K562 (cell line): ENCODE measurements around the gene ZSWIM4. TPM values are rescaled to one million over a fixed set of nuclear protein-coding genes. Genes with fewer than 3 reads are reported as not detected.

Experiments
- ATAC-seq: fragments of 200-7000 bp; cut with Tn5 transposase; 3 replicates; pipeline ENCODE4 v1.9.1; 2020; ENCODE audit warnings: moderate library complexity
- BruUV-seq: library from RNA; stranded (reverse); fragments of 400-500 nt; replicated peaks from 2 replicates; lab custom pipeline; 2021; lab: Mats Ljungman, UMichigan
- CTCF ChIA-PET: fragments of 300-600 bp; formaldehyde crosslinking; extraction: SDS; loops from one replicate; lab custom pipeline; 2021; ENCODE audit warnings: low intra/inter-chr PET ratio; lab: Yijun Ruan, JAX
- POLR2A ChIA-PET: fragments of 300-600, 350-650 bp; sonication (Branson Sonifier 250); formaldehyde crosslinking; extraction: SDS; loops from one replicate; lab custom pipeline; 2021; ENCODE audit warnings: antibody characterized with exemption, inconsistent platforms; lab: Yijun Ruan, JAX
- DNase-seq, 4 experiments: peaks; one replicate each; pipeline versions ENCODE4 v3.0.0 to v3.0.0-alpha.2; 2011 to 2018; ENCODE audit warnings: low spot score in 3 of 4, mixed read lengths in 3 of 4; ENCODE audit errors: extremely low read depth in 1 of 4
- FAIRE-seq: peaks from 2 replicates; lab custom pipeline; 2011; peaks lifted over from hg19 to GRCh38; lab: Jason Lieb, UNC
- H2AFZ ChIP-seq: 2 replicates; pipeline ENCODE4 v1.6.0; 2011; ENCODE audit warnings: low read depth, low read length, control low read depth, inconsistent platforms
- H3K27ac ChIP-seq: fragments of 200-600 bp; 3 replicates; pipeline ENCODE4 v1.8.0; 2011; ENCODE audit warnings: low read depth, mild to moderate bottlenecking, control low read depth, inconsistent platforms, low read length, moderate library complexity, mixed read lengths; ENCODE audit errors: extremely low read depth
- H3K27me3 ChIP-seq, 2 experiments: fragments of 300-600 bp in 1 of 2; 2 replicates in 1 of 2; 3 replicates in 1 of 2; pipeline versions ENCODE4 v1.6.0 to v1.8.0; 2011; ENCODE audit warnings: inconsistent platforms in 2 of 2, low read length in 2 of 2, mild to moderate bottlenecking in 1 of 2, mixed read lengths in 1 of 2, moderate library complexity in 1 of 2; ENCODE audit not compliant: control insufficient read depth in 2 of 2, insufficient read depth in 2 of 2
- H3K36me3 ChIP-seq: fragments of 300-600 bp; 3 replicates; pipeline ENCODE4 v1.8.0; 2011; ENCODE audit warnings: mild to moderate bottlenecking, low read length, inconsistent platforms; ENCODE audit not compliant: control insufficient read depth, insufficient read depth
- H3K4me1 ChIP-seq, 2 experiments: fragments of 200-600 bp in 1 of 2; replicated peaks in 1 of 2; 2 replicates in 1 of 2; 3 replicates in 1 of 2; pipeline versions ENCODE4 v1.5.1 to v1.8.0; 2011; ENCODE audit warnings: inconsistent platforms in 2 of 2, low read length in 2 of 2, mild to moderate bottlenecking in 1 of 2, mixed read lengths in 1 of 2, moderate library complexity in 1 of 2; ENCODE audit not compliant: control insufficient read depth in 2 of 2, insufficient read depth in 2 of 2
- H3K4me2 ChIP-seq: 2 replicates; pipeline ENCODE4 v1.6.1; 2011; ENCODE audit warnings: low read length, control low read depth, inconsistent platforms, mixed read lengths; ENCODE audit not compliant: insufficient read depth
- H3K4me3 ChIP-seq: fragments of 200-600 bp; sonication (generic), shearing (Covaris generic); 2 replicates; pipeline ENCODE4 v1.5.1; 2016; ENCODE audit warnings: control low read depth, inconsistent platforms
- H3K79me2 ChIP-seq: fragments of 200-600 bp; 3 replicates; pipeline ENCODE4 v1.8.0; 2011; ENCODE audit warnings: low read length, inconsistent platforms; ENCODE audit not compliant: control insufficient read depth, insufficient read depth
- H3K9ac ChIP-seq, 2 experiments: 2 replicates each; pipeline versions ENCODE4 v1.6.0 to v1.6.1; 2011; ENCODE audit warnings: low read depth in 2 of 2, low read length in 2 of 2, control low read depth in 1 of 2, inconsistent platforms in 1 of 2, mild to moderate bottlenecking in 1 of 2, mixed read lengths in 1 of 2; ENCODE audit not compliant: insufficient read depth in 1 of 2
- H3K9me1 ChIP-seq: one replicate; pipeline ENCODE4 v1.6.0; 2011; ENCODE audit warnings: inconsistent platforms, mild to moderate bottlenecking, low read length, moderate library complexity; ENCODE audit not compliant: control insufficient read depth, insufficient read depth
- H3K9me3 ChIP-seq: replicated peaks from 2 replicates; pipeline ENCODE4 v1.5.1; 2011; ENCODE audit warnings: low read depth, low read length, inconsistent platforms; ENCODE audit not compliant: control insufficient read depth, insufficient read depth
- H4K20me1 ChIP-seq: replicated peaks from 2 replicates; pipeline ENCODE4 v1.6.1; 2011; ENCODE audit warnings: low read length, inconsistent platforms, mixed read lengths; ENCODE audit not compliant: control insufficient read depth, insufficient read depth
- HNRNPL ChIP-seq: fragments of 200-400 bp; formaldehyde crosslinking; IDR thresholded peaks from 2 replicates; pipeline ENCODE4 v1.6.1; 2017; ENCODE audit warnings: low read depth, mild to moderate bottlenecking, low read length
- MAFK ChIP-seq: IDR thresholded peaks from 2 replicates; pipeline ENCODE4 v1.6.1; 2011; ENCODE audit warnings: low read length, improper control_type of control experiment
- POLR2G ChIP-seq: fragments of 200-400 bp; formaldehyde crosslinking; IDR thresholded peaks from 2 replicates; pipeline ENCODE4 v1.6.1; 2017; ENCODE audit warnings: low read depth, mild to moderate bottlenecking, antibody characterized with exemption, low read length, moderate library complexity
- RBFOX2 ChIP-seq: fragments of 200-400 bp; formaldehyde crosslinking; IDR thresholded peaks from 2 replicates; pipeline ENCODE4 v1.6.1; 2017; ENCODE audit warnings: low read depth, mild to moderate bottlenecking, low read length, moderate library complexity
- ZBTB33 ChIP-seq: sonication (generic); formaldehyde crosslinking; IDR thresholded peaks from 2 replicates; pipeline ENCODE4 v1.8.1; 2023; ENCODE audit warnings: mild to moderate bottlenecking, missing genetic modification reagents
- ZNF217 ChIP-seq: sonication (generic); formaldehyde crosslinking; IDR thresholded peaks from 2 replicates; pipeline ENCODE4 v1.8.0; 2022; ENCODE audit warnings: mild to moderate bottlenecking, missing genetic modification reagents
- WGBS: fragments of 100-300 bp; shearing (Covaris generic); methylation state at CpG from one replicate; pipeline ENCODE4 v1.1.6; 2016; ENCODE audit warnings: low coverage, mixed read lengths; ENCODE audit not compliant: insufficient coverage; ENCODE audit errors: missing lambda C conversion rate; 5-methylcytosine and 5-hydroxymethylcytosine counted together
- in situ Hi-C: fragments of 300-500 bp; cut with MboI; formaldehyde crosslinking; loops from 4 replicates; pipeline ENCODE4 v1.15.0; 2018; ENCODE audit warnings: inconsistent platforms, mixed read lengths
- intact Hi-C: fragments of 100-400 bp; cut with micrococcal nuclease; formaldehyde crosslinking; loops from 2 replicates; pipeline ENCODE4 v1.14.2; 2022
- polyA plus RNA-seq, 8 experiments: library from polyadenylated mRNA; depleted of rRNA in 4 of 8; stranded (reverse) in 5 of 8; unstranded in 3 of 8; fragments of >200 nt; fragmentation: Nextera tagmentation in 2 of 8; fragmentation: Illumina TruSeq in 1 of 8; extraction: Ambion mirVana in 2 of 8; extraction: Trizol in 1 of 8; gene quantifications; 2 replicates each; pipeline versions ENCODE4 v1.2.1 to v1.2.3, GENCODE V29; 2011 to 2014; ENCODE audit warnings: inconsistent platforms in 1 of 8, missing spikeins in 1 of 8
- total RNA-seq, 7 experiments: library from RNA; depleted of rRNA in 6 of 7; stranded (reverse); fragments of >200 nt in 6 of 7; fragmentation: Illumina TruSeq in 2 of 7; extraction: Trizol in 2 of 7; gene quantifications; 2 replicates each; pipeline versions ENCODE4 v1.2.1 to v1.2.3, GENCODE V29; 2011 to 2021; ENCODE audit warnings: low replicate concordance in 1 of 7
- TF ChIP-seq, protein P1 (sequence below): sonication (generic); formaldehyde crosslinking; IDR thresholded peaks from 2 replicates; pipeline ENCODE4 v1.8.0; 2022; ENCODE audit warnings: mild to moderate bottlenecking, missing genetic modification reagents

Gene ZSWIM4
- total and polyA plus RNA-seq, 9 of the 15 experiments (the other 6 are each of a cell fraction or from before 2014, with no cell fraction given) = 0.25 to 3.7 (median 0.79) TPM; not detected in 2

- no TSS peak for BruUV-seq
- H3K79me2 ChIP-seq = no peaks in the 10 kb centered on the region
- CTCF ChIA-PET = no interaction called here
These were observed 35.0 kb downstream of the ZSWIM4 start for GRCh38 chr19:13830114-13830740.

More at GRCh38 chr19:13830114-13830740, 35.0 kb downstream of the ZSWIM4 start:
- DNase-seq (no peak), ATAC-seq (no peak), FAIRE-seq (no peak)
- intact Hi-C loops (no loop called here), in situ Hi-C loops (no loop called here)
- WGBS = 90% methylated on average over 36 of the region's 47 CpGs
- 0 out of 2 replicates have a peak, but pooled peaks have one; percentile 21 for TF ChIP-seq POLR2G
- TF ChIP-seq ZBTB33 (CRISPR knock-in tag) = peak; percentile 92
- no peak for TF ChIP-seq ZNF217
- TF ChIP-seq, protein P1, sequence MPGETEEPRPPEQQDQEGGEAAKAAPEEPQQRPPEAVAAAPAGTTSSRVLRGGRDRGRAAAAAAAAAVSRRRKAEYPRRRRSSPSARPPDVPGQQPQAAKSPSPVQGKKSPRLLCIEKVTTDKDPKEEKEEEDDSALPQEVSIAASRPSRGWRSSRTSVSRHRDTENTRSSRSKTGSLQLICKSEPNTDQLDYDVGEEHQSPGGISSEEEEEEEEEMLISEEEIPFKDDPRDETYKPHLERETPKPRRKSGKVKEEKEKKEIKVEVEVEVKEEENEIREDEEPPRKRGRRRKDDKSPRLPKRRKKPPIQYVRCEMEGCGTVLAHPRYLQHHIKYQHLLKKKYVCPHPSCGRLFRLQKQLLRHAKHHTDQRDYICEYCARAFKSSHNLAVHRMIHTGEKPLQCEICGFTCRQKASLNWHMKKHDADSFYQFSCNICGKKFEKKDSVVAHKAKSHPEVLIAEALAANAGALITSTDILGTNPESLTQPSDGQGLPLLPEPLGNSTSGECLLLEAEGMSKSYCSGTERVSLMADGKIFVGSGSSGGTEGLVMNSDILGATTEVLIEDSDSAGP (CRISPR knock-in tag) = no peak
- TF ChIP-seq MAFK = no peak
- TF ChIP-seq HNRNPL = 0 out of 2 replicates have a peak, but pooled peaks have one; percentile 55
- TF ChIP-seq RBFOX2 = 0 out of 2 replicates have a peak, but pooled peaks have one; percentile 24
- no peak overlapping the region for H3K4me3 ChIP-seq
- no peak overlapping the region for H3K27ac ChIP-seq
- H3K27me3 ChIP-seq = no peaks in the 10 kb centered on the region
- H3K9ac ChIP-seq = peak overlapping the region in 1 of 2 experiments; percentile 10; a peak in 2 of 4 replicates
- no peaks in the 10 kb centered on the region for H3K9me1 ChIP-seq
- no peak overlapping the region for H2AFZ ChIP-seq
- no peaks in the 10 kb centered on the region for H4K20me1 ChIP-seq
- H3K4me2 ChIP-seq = no peak overlapping the region
- peaks cover 14 to 44% of the 10 kb centered on the region in 2 experiments; a peak in 4 of 5 replicates for H3K4me1 ChIP-seq
- POLR2A ChIA-PET = interaction anchor here (0.6 to 1.7 kb wide), 4 partner anchors 9 to 29 kb away, joined by 3 to 5 read pairs (median 4); no protein-coding TSS in a partner anchor
- H3K36me3 ChIP-seq = peaks cover 9% of the 10 kb centered on the region; the same call in 1 of the 3 replicates
- no peaks in the 10 kb centered on the region for H3K9me3 ChIP-seq
